GM18508 (cell line): ENCODE results near the gene GLI3.
"Not testable (repeated sequence)": the region's sequence is repeated elsewhere in the genome, so short reads cannot be mapped to it uniquely, and the experiment has no call there.

Experiments
- ATAC-seq: cut with Tn5 transposase; IDR thresholded peaks from one replicate; pipeline ENCODE4 v1.9.1; 2021; ENCODE audit warnings: moderate number of reproducible peaks; ENCODE audit not compliant: insufficient read depth, unreplicated experiment

Gene GLI3

DNA sequence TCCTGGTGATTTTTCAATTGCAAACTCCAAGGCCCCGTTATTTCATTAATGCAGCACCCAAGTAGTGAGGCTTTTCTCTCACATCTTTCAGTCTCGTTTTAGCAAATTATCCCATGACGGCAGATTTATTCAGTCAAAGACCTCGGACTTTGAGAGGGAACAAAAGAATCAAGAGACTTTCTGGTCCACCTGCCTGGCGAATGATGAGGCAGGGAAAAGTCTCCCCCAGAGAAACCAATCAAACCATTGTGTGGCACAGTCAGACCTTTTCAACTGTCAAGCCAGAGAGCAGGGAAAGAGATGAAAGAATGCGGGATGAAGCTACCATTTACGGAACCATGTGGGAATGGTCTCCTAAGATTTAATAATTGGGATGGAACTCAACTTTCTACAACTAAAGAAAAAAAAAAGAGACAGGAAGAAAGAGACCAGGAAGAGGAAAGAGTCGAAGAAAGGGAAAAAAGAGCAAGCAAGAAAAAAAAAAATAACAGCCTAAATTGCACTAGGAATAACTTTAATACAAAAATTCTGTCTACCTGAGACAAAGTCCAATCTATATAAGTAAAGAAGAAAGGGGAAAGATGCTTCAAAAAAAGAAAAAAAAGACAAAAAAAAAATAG lies 22.8 kb downstream of the GLI3 start:
- no peak for ATAC-seq

DNA sequence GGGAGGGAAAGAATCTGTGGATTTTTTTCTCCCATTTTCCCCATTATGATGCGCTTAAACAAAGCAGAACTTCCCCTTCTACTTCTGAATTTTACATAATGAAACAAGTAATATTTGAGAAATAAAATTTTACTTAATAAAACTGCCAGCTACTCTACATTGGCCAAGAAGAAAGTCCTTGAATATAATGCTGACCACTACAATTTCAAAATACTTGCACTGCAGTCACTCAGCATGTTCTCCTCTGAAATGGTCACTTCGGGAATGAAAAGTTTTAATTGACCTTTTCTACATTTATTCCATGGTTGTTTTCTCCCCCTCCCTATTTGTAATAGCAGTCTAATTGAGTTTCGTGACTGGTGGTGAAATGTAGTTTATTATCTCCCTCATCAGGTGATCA lies 23.9 kb downstream of the GLI3 start:
- ATAC-seq, result no peak

DNA sequence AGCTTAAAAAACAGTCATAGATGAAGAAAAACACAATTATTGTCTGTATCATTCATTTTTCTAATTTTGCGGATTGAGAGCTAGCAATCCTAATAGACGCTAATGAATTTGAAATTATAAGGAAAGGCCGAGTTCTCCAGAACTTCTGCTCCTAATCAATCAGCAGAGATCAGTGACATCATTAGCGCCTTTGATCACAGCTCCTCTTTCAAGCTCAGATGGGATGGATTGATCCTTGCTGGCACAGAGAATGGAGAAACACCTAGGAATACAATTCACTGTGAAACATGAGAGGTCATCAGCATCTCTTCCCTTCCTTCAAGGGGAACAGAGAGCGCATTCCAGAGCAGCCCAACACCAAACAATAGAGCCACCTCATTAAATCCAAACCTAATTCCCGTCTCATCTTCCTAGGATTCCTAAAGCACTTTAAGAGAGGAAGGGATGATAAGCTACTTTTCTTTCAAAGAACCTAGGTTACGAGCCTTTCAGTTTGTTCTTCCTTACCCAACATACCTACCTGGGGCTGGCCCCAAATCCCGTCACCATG lies 24.4 kb downstream of the GLI3 start:
- ATAC-seq, result no peak

DNA sequence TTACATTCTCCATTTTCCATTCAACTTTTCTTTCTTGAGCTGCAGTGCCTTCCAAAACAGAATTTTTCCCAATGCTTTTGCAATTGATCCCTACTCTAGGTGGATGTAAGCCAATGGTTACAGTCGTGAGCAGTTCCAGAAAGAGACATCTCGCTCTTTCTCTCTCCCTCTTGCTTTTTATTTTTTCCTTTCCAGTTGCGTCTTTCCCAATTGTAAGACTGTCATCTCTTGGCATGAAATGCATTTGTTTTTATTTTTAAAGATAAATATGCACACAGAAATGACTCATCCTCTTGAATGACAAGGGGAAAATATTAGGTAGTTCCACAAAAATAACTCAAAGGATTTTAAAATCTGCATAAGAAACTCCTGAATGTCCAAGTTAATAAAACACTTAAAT lies 25.1 kb downstream of the GLI3 start:
- no peak for ATAC-seq

DNA sequence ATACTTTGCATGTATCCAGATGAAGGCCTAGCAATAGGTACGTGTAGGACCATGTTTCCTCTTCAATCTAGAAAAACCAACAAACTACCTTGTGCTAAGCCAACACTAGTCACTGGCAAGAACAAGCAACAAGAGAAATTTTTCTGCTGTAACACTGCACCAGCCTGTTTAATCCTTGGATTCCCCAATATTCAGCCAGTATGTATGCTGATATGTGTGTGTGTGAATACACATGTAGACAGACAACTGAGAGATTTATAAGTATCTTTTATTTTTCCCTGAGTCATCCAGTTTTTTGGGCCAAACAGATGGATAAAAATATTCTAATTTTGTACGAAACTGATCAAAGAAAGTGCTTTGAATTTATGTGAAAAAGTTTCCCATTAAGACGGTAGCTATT lies 26.2 kb downstream of the GLI3 start:
- ATAC-seq, result no peak

DNA sequence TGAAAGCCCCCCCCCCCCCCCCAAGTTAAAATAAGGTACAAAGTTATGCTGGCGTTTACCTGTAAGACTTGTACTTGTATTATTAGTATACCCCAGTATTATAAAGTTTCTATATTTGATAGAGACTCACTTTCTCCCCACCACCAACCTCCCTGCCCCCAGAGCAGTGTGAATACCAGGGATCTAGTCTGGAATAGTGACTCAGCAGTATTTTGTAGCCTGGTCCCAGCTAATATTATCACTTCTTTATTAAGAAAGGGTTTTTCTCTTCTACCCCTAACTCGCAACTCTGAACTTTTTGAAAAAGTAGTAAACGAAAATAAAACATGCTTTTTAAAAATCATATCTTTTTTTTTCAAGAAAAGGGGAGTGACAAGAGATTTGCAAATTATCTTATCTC lies 26.7 kb downstream of the GLI3 start:
- ATAC-seq, result no peak

DNA sequence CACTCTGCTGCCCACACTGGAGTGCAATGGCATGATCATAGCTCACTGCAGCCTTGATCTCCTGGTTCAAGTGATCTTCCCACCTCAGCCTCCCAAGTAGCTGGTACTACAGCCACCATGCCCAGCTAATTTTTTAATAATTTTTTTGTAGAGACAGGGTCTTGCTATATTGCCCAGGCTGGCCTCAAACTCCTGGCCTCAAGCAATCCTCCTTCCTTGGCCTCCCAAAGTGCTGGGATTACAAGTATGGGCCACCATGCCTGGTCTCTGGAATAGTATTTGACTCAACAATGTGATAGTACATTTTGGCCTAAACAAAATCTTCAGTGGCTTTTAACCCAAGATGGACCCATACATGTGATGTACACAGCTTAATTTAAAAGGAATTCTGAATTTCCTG lies 27.9 kb downstream of the GLI3 start:
- ATAC-seq, result not testable (repeated sequence)

DNA sequence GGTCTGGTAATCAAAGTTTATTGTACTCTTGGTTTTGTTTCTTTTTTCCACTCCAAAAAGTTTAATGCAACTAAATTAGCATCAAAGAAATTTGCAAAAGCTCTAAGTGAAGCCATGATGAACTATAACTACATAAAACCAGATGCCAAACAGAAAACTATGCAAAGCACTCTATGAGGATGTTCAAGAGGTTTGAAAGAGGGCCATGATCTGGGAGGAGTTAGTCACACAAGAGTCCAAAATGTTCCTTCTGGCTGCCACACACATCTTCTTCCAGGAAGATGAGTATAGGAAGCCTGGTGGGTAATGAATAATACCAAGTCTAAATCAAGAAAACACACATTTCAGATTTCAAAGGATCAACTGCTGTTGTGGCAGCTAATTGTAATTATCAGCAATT lies 28.4 kb downstream of the GLI3 start:
- no peak for ATAC-seq

DNA sequence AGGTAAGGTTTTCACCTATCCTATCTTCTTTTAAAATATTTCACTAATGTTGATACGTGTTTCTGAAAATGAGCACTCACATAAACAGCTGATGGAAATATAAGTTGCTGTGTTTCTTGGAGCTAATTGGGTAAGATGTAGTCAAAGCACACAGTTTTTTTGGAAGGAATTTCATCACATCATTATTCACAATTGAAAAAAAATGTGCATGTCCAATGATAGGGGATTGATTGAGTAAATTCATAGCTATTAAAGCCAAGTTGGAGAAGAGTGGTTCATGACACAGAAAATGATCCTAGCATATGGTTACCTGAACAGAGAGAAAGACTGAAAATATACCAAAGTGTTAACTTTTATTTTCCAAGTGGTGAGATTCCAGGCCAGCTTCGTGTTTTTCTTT lies 29.6 kb downstream of the GLI3 start:
- ATAC-seq, result no peak

DNA sequence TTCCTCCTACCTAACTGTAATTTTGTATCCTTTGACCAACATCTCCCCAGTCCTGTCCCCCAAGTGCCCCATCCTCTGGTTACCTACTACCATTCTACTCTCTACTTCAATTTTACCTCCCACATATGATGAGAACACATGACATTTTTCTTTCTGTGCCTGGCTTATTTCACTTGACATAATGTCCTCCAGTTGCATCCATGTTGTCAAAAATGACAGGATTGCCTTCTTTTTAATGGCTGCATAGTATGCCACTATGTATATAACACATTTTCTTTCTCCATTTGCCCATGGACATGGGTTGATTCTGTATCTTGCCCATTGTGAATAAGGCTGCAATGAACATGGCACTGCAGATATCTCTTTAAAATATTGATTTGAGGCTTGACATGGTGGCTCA lies 33.7 kb downstream of the GLI3 start:
- no peak for ATAC-seq

DNA sequence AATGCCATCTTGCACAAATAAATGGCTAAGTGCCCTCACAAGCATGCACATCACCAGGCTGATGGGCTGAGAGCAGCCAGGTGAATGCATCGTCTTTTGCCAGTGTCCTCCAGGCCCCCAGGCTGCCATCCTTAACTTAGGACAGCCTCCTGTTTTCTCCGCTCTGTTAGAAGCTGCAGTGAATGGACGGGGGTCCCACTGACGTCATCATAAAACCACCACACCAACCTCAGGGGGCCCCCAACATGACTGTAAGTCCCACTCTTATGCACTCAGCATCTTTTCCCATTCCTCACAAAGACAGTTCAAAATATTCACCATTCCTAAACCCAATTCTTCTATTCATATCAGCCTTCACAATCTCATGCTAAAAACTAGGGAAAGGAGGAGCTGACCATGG lies 34.4 kb downstream of the GLI3 start:
- no peak for ATAC-seq

DNA sequence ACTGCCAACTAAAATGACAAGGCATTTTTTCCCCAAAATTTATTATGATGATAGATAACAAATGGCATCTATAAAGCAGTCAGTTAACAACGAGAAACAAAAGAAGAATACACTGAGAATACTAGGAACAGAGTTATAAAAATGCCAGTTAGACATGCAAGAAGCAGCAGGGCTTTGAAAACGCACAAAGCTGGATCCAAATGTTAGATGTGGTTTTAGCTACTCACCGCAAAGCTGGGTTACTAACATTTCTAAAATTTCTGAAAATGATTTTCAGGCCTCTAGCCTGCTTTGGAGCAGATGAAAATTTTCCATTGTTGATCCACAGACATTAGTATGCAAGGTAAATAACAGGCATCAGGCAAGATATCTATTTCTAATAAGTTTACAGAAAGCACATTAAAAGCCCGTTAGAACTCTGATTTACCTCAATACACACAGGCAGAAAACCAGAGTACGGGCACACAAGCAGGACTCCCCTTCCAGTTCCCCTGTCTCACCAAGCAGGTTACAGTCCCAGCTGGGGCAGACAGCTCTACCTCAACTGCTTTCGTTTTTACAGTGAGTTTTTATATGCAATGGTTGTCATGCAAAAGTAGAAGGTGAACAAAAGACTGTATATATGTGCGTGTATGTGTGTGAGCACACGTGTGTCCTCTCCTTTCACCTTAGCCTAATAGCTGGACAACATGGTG lies 37.9 kb downstream of the GLI3 start:
- ATAC-seq, result no peak

DNA sequence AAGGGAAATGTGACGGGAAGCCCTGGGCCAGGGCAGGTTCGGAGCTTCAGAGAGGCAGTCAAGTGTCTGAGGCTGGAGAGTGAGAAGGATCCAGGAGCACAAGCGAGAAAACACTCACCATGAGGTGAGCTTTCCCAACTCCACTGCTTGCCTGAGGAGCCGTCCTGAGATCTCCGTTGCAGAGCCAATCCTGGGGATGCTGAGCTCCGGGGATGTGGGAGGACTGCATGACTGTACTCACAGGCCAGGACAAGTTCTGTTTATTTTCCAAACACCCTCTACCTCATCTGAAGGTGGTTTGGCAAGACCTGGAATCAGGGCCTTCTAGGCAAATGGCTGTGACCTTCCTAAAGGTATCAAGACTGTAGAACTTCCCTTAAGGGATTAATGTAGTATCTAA lies 38.7 kb downstream of the GLI3 start:
- no peak for ATAC-seq

DNA sequence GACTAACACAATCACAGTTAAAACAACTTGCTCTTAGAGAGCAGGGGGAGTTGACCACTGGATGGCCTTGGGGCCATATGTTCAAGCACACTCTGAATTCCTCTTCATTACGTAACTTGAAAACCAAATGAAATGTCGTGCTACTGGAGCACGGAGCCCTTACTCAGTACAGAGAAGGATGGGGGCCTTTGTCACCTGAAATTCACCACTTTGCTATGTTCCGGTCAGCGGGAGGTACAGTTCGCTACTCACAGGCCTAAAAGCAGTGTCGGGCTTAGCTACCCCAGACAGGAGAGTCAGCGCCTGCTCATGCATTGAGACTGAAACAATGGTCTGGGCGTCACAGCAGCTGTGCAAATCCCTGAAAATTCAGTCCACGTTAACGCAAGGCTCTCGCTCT lies 39.6 kb downstream of the GLI3 start:
- no peak for ATAC-seq

DNA sequence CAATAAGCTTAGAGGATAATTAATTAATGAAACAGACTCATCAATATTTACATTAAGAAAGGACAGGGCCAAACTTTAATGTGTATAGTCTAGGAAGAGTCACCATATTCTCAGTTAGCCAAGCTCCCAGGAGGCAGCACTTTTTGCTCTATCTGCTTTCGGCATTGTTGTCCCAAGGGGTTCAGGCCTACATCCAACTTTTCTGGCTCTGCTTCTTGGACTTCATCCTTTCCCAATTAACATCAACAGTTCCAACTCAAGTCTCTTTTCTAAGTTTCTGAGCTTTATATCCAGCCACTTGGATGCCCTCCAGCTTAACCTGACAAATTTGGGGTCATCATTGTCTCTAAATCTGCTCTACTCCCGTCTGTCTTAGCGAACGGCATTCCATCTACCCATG lies 42.8 kb downstream of the GLI3 start:
- no peak for ATAC-seq

DNA sequence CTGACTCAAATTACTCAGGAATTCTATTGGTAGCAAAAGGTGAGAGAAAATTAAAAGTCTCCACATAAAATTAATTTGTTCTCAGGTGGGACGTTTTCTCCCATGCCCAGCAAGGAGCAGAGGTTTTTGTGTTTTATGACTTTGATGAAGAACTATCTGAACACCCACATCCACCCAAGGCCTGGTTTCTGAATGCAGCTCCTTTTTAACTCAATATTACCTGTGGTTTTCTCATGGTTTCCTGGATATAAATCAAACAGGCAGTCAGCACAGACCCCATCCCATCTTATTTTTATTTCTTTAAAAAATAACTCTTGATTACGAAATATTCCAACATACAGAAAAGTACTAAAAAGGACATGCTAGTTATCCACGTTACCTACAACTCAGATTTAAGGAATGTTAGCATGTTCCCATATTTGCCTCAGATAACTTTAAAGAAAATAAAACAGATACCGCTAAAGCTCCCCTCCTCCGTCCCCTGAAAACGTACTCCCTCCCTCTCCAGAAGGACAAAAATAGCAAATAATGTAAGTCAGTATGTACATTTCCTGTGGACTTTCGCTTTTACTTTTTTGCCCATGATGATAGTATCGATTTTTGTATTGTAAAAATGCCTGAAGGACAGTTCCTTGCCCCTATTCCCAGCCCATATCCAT lies 43.4 kb downstream of the GLI3 start:
- no peak for ATAC-seq

DNA sequence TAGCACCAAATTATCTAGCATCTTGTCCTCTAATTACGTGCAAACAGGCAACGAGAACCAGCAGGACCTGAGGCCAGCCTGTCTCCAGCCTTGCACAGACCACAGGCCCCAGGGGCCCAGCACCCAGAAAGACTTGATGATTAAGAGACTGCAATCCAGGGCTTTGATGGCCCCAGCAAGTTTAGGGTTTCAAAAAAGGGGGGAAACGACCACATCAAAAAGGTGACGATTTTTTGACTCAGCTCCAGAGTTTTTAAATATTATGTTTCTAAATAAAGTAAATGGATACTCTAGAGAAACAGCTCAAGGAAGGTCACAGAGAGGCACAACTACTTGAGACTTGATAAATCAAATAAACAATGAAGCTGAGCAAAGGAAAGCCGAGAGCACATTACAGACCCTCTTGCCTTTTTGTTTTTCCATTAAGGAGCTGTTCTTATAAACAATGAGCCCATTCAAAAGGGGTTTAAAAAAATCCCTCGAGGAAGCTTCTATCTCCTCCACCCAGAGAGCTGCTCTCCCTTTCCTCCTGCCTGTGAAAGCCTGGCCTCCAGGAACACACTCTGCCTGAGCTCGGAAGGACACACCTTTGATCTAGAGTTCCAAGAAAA lies 44.1 kb downstream of the GLI3 start:
- no peak for ATAC-seq

DNA sequence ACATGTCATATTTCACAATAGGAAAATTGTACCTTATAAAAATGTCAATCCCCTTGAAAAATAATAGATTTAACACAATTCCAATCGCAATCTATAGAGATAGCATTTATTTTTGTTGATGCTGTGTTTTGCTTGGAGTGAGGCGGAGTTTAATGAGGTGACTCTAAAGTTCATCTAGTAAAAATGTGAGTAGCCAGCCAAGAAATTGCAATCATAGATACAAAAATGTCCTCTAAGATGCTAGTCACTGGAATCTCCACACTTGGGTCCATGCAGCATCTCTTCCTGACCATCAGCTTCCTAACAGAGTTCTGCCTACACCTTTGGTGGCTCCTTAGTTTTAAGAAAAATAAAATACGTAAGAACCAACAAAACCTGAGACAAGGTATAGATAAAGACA lies 44.9 kb downstream of the GLI3 start:
- ATAC-seq, result no peak

DNA sequence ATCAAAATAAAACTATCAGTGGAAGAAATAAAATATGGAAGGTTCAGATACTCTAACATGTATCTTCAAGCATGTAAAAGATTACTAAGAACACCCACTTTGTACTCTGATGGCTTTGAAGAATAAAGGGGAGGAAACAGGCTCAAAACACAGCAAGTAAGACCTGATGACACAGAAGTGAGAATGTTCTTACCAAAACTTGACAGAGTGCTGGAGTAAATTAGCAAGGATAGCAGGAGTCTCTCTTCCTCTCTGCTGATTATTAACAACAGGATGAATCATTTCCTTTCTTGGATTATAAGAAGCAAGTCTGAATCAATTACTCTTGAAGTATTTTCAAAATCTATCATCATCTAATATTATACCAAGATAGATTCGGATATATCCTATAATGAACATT lies 47.5 kb downstream of the GLI3 start:
- no peak for ATAC-seq

DNA sequence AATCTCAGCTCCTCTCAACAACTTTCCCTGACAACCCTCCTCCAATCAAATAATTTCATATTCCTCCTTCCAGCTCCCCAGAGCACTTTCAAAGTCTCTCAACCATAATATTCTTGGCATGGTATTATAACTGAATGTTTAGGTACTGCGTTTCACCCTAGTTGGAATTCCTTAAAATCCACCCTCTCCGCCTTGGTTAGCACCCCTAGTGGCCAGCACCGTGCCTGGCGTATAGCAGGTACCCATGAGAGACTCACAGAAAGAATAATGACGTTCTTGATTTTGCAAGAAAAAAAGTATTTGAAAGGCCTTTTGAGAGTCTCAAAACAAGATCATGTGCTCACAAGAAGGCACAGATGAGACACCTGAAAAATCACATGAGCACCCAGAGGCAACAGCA lies 50.9 kb downstream of the GLI3 start:
- ATAC-seq, result no peak

DNA sequence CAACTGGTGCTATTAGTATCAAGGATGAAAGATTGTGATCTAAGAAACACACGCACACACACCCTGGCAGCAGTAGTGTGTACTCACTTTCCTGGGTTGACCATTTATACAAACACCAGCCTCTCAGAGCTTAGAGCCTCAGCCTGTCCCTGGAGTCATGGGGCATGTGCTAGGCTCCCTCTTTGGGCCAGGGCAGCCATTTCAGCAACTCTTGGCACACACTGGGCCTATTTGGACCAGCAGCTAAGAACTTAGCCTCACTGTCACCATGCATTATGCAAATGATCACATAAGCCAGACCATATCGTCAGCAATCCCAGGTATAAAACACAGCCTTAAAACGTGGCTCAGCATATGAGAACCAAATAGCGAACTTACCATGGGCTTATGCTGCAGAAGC lies 51.3 kb downstream of the GLI3 start:
- ATAC-seq, result no peak
